GM21423 (cell line): ENCODE measurements around the gene CASK.
"Not testable (repeated sequence)": the region's sequence is repeated elsewhere in the genome, so short reads cannot be mapped to it uniquely, and the experiment has no call there.

ENCODE experiments used
- ATAC-seq: cut with Tn5 transposase; IDR thresholded peaks from one replicate; pipeline ENCODE4 v1.9.1; 2021; ENCODE audit warnings: mild to moderate bottlenecking, moderate library complexity; ENCODE audit not compliant: unreplicated experiment

The CASK gene

DNA sequence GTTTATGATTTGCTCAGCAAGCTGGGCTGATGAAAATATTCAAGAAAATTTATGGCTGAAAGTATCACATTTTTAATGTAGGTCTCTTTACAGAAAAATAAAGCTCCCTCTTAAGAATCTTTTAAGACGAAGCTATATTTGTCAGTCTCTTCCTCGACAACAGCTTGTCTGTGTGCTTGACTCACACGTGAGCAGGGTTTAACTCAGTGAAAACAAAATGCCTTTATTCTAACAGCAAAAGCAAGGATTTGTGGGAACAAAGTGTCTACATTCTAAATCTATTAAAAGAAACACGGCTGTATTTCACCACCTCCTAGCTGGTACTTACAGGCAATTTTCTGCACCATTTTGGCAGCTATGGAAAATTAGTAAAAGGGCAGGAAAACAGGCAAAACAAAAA lies 400.7 kb downstream of the CASK start:
- ATAC-seq, result no peak

GRCh38 chrX:41522081-41522480 lies 401.3 kb downstream of the CASK start:
- ATAC-seq, result no peak

GRCh38 chrX:41519468-41519867 lies 403.9 kb downstream of the CASK start:
- ATAC-seq, result no peak

DNA sequence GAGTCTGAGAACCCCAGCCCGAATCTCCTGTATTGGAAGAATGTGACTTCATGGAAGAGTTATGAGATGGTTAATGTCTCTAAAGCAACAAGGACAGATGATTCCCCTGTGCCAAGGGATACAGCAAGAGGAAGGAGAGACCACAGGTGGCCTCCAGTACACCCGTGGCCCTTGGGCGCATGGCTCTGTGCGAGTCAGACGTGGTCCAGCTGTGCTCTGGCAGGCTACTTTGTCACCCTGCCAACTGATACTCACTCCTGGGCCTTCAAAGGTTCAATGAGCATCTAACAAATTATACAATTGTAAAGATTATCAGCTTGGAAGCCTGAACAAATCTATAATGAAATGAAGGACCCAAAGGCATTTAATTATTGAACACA lies 404.5 kb downstream of the CASK start:
- ATAC-seq, result no peak

- no peak for ATAC-seq
Measured at GRCh38 chrX:41518127-41518840, 405.1 kb downstream of the CASK start.

- no peak for ATAC-seq
Measured at GRCh38 chrX:41516999-41517765, 406.2 kb downstream of the CASK start.

DNA sequence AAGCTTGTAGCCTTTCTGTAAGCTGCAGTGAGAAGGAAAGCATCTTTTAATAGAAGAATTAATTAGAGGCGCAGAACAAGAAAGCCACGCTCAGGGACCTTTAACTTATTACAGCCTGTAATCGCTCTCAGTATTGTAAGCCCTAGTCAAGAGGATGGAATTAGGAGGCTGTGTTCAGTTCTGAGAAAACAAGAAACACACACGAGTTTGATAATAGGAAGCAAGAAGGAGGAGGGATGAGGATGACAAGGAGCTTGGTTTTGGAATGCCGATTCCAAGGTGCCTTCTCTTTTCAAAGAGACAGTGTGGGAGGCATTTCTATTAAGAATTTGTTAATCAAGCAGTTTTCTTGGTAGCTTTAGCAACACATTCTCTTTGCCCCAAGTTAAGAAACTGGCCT lies 406.9 kb downstream of the CASK start:
- no peak for ATAC-seq

- no peak for ATAC-seq
Measured at GRCh38 chrX:41515376-41515775, 408.0 kb downstream of the CASK start.

GRCh38 chrX:41514179-41514578 lies 409.2 kb downstream of the CASK start:
- ATAC-seq, result no peak

- not testable (repeated sequence) for ATAC-seq
Measured at GRCh38 chrX:41512853-41513252, 410.5 kb downstream of the CASK start.

DNA sequence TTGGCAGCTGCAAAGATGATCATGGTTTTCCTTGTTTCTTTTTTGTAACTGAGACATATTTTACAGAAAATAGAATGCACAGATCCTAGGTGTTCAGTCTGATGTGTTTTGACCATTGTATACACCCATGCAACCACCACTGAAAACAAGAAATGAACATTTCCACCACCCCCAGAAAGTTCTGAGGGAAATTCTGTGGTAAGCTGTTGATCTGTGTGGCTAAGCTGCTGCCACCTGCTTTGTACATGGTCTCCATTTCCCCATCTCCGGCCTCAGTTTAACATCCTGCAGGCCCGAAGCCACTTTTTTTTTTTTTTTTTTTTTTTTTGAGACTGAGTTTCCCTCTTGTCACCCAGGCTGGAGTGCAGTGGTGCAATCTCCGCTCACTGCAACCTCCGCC lies 411.0 kb downstream of the CASK start:
- ATAC-seq, result peak; percentile 97

GRCh38 chrX:41507919-41508318 lies 415.4 kb downstream of the CASK start:
- no peak for ATAC-seq

GRCh38 chrX:41502004-41502403 lies 421.4 kb downstream of the CASK start:
- ATAC-seq, result no peak

DNA sequence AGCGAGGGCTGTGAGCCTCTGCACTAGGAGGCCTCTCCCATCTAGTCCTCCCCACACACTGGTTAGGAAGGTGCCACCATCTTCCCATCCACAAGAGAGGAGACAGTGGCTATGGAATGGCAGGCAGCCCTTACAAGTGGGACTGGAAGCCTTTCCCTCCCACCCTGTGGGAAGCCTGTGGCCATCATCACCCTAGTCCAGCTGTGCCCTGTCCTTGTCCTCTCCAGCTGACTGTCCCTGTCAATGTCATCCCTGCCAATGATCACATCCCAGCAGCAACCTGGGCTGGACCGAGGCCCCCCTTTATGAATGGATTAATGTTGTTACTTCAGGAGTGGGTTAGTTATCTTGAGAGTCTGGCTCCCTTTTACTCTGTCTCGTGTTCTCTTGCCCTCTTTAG lies 423.4 kb downstream of the CASK start:
- no peak for ATAC-seq

DNA sequence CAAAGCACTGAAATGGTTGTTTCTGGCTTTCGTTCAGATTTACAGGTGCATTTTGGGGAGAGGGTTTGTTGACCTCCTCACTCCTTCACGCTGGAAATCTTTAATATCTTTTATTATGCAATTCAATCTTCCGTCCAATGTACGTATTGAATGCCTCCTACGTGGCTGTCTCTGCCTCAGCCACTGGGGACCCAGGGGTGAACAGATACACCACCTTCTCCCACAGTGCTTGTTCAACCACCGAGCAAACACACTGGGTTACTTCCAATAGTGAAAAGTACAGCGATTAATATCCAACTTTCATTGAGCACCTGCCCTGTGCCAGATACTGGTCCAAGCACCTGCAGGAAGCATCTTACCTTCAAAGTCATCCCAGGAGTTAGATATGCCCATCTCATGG lies 424.2 kb downstream of the CASK start:
- no peak for ATAC-seq

DNA sequence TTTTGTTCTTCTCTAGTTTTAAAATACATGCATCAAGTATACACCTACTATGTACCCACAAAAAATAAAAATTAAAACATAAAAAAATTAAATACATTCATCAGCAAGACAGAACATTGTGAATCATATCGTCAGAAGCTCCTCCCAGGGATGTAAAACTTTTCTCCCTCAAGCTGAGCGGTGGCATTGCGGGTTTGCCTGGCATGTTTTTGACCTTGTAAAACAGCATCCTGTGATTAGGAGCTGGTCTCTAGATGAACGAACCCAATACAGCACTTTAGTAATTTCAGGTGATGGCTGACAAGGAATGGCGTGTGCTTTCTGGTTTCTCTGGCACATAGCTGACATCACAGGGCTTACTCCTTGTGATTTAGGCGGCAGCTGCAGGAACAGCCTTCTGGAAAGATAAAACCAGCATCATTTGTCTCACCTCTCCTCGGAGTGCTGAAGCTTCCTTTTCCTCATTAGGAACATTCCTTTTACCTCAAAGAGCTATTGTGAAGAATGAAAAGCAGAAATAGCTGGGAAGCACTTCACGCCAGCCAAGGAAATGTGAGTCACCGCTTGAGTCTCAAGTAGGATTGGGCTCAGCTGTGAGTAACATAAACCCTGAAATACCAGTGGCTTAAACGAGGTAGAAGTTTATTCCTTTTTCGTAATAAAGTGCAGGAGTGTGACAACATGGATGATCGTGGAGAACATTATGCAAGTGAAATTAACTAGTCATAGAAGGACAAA lies 431.9 kb downstream of the CASK start:
- no peak for ATAC-seq

DNA sequence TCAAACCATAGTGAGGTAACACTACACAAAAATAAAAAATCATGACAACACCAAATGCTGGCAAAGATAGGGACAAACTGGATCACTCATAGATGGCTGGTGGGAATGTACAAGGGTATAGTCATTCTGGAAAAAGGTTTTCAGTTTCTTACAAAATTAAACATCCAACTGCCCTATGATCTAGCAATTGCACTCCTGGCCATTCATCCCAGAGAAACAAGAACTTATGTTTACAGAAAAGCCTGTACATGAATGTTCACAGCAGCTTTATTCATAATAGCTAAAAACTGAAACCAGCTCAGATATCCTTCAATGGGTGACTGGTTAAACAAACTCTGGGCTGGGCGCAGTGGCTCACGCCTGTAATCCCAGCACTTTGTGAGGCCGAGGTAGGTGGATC lies 432.9 kb downstream of the CASK start:
- no peak for ATAC-seq

DNA sequence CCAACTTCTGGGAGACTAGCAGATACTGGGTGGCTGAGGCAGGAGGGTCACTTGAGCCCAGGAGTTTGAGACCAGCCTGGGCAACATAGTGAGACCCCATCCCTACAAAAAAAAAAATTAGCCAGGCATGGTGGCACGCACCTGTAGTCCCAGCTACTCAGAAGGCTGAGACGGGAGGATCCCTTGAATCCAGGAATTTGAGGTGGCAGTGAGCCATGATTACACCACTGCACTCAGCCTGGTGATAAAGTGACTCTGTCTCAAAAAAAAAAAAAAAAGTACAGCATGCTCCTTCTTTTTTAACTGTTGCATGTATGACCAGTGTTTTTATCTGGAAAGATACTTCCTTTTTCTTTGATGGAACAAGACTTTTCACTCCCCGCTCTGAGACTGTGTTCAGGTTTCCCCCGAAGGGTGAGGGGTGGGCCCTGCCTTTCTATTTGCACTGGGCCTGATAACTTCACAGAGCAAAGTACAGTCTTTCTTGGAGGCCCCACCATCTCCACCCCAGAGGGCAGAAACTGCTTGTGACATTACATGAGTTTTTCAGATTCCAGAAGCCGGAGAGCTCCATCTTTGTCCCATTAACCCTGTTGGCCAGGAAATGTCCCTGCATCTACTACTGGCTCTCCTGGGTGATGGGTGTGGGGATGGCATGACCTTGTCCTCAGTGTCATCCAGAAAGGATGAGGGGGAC lies 441.1 kb downstream of the CASK start:
- no peak for ATAC-seq

DNA sequence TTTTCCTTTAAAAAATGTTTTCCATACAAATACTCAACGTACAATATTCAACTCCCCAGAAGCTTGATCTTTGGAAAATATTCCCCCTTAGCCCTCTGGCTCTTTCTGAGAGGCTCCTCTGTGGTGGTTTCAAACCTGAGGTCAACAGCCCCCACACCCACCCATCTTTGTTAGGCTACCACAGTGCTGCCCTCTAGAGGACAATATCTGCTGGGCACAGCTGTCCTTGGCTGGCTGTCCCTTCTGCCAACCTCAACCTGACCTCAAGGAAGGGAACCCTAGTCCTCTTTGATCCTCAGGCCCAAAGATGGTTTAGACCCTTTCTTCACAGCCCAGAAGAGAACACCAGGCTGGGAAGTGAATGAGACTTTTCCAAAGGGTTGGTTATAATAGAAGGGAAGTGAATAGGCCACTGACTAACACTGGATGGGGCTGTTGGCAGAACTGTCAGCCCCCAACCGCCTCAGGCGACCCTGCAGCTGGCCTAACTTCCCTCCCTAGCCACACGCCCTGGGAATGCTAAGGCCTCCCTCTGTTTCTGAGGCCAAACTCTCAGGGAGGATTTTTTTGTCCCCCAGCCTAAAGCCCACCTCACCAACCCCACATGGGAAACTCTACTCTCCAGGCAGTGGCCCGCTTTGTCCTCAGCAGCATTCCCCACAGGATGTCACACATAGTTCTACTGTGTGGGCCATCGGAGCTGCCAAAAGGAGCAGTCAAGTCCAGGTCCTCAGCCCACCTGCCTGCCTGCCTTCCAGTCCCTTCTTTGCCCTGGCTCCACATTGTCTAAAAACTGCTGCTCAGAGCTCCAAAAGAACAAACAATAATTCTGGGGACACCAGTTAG lies 441.9 kb downstream of the CASK start:
- ATAC-seq, result no peak

DNA sequence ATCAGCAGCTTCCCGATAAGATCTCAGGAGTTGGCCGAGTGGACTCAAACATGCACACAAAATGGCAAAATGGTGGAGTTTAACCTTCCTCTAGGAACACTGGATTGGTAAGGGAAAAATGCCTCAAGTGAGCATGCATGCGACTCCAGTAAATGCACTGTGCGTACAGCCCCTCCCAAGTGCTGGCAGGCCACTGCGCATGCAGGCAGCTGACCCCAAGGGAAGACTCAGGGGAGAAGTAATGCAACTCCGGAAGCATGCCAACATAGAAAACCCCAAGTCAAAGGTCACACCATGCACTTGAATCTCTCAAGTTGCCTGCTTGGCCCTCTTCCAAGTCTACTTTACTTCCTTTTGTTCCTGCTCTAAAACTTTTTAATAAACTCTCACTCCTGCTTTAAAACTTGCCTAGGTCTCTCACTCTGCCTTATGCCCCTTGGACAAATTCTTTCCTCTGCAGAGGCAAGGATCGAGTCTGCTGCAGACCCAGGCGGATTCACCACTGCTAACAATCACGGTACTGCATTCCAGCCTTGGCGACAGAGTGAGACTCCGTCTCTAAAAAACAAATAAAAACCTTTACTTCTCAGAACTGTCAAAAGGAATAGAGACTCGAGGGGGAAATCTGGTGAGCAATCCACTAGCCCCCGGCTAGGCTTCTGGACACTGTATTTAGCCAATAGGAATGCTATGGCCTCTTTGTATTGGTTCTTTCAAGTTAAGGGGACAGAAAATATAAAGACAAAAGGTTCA lies 442.7 kb downstream of the CASK start:
- no peak for ATAC-seq
